HG03060 (cell line): ENCODE measurements around the gene ZNF710.

Experiments used
- ATAC-seq: cut with Tn5 transposase; IDR thresholded peaks from one replicate; pipeline ENCODE4 v1.9.1; 2021; ENCODE audit warnings: low read depth, moderate number of reproducible peaks; ENCODE audit not compliant: unreplicated experiment

Gene ZNF710

DNA sequence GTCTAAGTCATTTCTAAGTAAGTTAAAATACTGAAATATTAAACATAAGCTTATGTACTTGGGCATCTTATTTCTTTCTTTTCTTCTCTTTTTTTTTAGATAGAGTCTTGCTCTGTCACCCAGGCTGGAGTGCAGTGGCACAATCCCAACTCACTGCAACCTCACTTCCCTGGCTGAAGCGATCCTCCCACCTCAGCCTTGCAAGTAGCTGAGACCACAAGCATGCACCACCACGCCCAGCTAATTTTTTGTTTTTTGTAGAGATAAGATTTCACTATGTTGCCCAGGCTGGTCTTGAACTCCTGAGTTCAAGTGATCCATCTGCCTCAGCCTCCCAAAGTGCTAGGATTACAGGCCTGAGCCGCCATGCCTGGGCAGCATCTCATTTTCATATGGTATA, 16.0 kb upstream of the ZNF710 start:
- no peak for ATAC-seq

DNA sequence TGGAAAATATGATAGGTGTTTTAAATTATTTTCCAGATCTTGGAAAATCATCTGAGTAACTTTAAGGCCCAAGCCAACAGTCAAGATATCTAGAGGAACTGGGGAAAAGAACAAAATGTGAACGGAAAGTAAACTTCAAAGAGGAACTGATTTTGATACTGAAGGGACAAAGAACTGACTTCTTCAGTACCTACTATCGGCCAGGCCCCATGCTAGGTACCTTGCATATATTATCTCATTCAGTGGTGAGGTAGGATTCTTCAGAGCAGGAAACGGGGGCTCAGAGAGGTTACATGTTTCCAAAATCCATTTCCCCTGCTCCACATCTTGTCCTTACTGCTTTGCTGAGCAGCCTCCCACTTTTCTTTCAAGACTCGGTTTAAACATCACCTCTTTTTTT, 9.8 kb upstream of the ZNF710 start:
- no peak for ATAC-seq

DNA sequence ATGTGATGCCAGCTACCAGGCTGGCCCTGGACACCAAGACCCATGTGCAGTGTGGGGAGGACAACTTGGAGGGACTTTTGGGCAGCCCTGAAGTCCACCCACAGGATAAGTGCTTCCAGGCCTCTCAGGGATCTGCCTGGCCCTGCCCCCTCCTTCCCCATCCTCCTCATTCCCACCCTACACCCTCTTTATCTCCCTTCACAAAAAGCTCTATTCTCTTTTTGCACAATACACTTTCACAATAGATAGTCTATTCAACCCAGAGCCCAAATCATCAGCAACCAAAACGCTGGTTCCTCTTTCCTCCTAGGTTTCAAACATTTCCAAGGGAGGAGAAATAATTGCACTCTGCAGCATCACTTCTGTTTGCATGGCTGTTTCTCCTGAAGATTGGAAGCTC, 7.8 kb upstream of the ZNF710 start:
- no peak for ATAC-seq

DNA sequence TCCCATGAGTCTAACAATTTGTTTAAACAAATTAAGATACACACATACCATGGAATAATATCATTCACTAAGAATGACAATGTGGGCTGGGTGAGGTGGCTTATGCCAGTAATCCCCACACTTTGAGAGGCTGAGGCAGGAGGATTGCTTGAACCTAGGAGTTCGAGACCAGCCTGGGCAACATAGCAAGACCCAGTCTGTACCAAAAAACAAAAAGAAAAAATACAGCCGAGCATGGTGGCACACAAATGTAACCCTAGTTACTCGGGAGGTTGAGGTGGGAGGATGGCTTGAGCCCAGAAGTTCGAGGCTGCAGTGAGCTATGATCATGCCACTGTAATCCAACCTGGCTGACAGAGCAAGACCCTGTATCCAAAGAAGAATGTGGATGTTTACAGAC, 4.0 kb upstream of the ZNF710 start:
- no peak for ATAC-seq

DNA sequence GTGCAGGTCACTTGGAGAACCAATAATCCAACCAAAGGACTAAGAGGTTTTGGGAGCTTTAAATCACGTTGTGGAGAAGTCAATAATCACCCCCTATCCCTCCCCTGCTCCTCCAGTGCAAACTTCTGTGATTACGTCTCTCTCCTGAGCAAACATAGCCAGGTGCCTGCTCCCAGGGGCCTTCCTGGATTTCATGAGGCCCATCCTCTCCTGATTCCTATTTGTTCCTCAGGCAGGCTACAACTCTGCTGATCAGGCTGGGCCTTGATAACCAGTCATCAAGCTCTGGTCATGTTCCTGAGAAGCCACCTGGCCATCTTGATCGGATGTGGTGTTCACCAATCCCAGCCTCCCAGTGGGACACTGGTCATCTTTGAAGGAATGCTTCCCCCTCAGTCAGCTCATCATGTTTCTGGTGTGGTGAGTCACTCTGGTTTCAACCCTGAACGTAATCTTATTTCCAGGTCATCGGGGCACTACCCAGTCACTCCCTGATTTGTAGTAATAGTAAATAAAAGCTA, 2.9 kb upstream of the ZNF710 start:
- ATAC-seq, result no peak

DNA sequence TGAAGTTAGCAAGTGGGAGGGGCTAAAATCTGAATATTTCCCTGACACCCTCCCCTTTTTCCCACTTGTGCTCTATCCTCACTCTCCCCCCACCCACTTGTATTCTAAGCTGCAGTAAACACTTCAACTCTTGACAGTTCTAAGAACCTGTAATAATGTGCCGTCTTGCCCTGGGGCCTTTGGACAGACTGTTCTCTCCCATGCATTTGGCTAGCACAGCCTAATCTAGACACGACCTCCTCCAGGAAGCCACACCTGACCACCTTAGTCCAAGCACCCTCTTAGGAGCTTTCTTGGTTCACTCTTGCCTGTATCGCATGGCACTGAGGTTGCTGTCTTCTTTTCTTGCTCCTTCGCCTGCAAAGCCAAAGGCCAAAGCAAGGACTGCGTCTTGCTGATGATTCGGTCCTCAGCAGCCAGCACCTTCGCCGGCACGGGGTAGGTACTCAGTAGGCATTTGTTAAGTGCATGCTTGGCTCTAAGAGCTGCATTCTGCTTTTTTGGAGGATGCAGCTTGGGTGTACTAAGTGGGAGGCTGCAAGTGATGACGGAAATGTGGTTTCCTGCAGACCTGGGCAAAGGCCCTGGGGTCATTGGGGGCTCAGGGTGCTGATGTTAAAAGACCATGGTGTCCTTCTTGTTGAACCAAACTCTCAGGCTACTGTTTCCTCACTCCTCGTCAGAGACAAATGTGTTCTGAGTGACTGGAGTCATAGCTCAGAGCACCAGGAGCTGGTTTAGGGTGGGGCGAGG, 2.0 kb upstream of the ZNF710 start:
- ATAC-seq, result no peak

DNA sequence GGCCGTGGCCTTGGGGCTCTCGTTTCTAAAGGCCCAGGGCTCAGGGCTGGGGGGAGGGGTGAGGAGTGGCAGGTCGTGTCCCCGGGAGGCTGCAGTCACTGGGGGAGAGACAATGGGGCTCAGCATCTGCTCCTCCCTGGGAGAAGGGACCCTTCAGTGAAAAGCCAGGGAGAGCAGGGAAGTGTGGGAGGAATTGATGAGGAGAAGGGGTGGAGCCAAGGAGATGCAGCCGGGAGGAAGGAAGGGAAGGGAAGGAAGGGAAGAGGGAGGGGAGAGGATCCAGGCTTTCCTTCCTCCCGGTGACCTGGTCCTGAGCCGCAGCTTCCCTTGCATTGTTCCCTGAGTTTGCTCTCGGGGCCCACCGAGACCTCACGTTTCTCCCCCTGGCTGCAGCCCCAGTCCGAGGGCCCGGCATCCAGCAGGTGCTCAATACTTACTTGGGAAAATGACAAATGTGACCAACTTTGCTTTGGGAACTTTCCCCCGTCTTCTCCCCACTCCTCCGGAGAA, 1.4 kb upstream of the ZNF710 start:
- ATAC-seq, result no peak

DNA sequence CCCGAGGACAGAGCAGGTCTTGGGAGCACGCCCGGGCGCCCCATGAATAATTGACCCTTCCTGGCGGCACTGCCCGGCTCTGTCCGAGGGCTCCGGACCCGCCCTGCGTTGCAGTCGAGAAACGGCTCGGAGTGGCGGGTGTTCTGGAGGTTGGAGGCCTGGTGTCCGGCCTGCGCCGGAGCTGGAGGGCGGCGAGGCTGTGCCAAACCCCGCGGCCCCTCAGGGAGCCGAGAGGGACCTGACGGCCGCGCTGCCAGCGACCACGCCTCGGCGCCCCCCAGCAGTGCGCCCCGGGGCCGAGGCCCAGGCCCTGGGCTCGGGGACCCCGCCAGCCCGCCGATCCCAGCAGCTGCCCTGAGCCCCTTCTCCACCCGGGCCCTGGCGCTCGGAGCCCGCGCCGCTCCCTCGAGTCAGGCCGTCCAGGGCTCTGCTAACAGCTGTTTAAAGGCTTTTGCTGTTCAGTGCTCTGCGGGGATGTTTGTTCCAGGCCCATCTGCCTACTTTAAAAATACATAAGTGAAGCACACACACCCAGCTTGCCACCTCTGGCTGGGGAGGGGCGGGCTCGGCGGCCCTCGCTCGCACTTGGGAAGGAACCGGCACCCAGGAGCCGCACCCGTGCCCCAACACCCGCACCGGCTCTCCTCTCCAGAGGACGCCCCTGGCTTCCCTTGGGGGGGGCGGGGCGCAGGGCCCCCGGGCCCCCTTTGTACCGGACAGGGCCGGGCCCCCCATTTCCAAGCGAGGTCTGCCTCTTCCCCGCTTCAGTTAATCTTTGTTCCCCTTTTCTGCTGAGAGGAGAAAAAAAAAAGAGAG, 730 bp upstream of the ZNF710 start:
- ATAC-seq, result no peak

DNA sequence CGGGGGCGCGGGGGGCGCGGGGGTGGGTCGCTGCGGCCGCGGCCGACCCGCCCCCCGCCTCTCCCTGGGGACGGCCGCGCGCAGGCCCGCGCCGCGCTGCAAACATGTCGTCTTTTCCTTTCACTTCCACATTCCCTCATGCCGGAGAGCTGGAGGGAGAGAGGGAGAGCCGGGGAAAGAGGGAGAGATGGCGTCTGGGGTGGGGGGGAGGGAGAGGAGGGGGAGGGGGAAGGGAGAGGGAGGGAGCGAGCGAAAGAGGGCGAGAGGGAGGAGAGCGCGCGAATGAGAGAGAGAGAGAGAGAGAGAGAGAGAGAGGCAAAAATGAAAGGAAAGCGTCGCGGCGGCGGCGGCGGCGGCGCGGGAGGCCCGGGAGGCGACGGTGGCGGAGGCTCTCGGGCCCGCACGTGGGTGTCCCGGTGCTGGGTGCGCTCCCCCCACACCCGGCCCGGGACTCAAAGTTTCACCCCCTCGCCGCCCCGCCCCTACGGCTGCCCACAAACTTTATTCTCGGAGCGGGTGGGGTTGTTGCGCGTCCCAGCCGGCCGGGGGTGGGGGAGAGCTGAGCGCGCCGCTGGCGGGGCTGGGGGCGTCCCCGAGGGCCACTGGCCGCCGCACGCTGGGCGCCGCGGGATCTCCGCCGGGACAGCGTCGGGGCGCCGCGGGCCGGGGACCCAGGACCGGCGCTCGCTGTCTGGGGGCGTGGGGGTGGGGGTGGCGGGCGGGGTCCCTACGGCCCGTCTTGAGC, 731 bp downstream of the ZNF710 start:
- no peak for ATAC-seq

DNA sequence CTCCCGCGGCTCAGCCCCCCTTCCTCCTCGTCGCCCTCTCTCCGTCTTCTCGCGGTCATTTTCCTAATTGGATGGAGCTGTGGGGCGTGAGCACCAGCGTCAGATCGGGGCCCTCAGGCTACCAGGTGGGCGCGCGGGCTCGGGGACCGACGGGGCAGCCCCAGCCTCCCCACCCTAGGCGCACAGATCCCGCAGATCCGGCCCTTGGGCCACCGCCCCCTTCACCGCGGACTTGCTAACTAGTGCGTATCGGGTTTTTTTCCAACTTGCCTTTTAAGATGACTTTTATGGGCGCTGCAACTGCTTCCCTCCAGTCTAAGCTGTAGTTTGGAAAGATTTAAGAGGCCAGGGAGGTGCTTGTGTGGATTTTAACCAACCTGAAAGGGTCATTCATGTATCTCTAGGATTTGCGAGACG, 1.3 kb downstream of the ZNF710 start:
- ATAC-seq, result no peak

DNA sequence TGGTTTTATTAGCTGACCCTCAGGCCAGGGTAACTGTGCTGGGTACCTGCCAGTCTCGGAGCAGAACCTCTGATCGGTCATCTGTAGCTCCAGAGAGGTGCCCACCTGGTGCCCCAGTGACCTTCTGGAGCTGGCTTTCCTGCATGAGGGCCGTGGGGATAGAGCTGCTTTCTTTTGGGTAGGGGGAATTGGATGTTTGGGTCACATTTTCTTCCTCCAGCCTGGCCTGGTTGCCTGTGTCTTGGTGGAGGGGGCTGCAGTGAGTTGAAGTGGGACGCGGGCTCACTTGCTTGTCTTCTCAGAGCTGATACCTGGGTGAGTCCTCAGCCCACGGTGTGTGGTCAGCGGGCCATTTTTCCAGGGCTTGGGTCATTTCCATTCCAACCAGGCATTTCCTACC, 2.6 kb downstream of the ZNF710 start:
- no peak for ATAC-seq

DNA sequence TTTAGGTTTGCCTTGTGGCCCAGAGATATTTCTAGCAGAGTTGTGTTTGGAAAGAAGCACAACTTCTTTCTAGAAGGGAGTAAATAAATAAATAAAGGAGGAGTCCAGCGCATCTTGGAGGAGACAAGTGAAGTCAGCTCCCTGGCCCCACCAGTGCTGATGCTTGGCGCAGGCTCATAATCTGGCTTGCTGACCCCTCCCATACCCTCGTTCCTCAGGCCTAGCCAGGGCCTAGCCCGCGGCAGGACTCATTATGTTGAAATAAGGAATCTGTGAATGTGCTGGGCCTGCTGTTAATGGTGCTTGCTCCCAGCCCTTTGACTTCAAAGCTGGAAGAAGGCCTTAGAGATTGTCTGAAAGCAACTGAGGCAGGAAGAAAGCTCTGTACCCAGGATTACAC, 3.1 kb downstream of the ZNF710 start:
- no peak for ATAC-seq

DNA sequence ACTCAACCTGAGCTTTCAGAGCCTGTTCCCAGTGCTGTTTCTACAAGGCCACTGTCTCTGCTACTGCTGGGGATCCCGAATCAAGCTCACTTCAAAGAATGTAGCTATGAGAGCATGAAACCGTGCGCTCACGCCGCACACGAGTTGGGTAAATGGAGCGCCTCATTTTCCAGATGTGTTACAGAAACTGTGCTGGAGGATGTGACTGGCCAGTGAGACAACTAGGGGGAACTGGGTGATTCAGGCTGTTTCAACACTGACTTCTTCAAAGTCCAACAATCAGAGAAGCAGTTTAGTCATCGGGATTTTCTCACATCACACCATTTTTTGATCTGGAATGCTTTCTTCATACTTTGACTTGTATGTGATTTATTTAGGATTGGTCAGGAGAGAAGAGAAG, 3.5 kb downstream of the ZNF710 start:
- no peak for ATAC-seq

DNA sequence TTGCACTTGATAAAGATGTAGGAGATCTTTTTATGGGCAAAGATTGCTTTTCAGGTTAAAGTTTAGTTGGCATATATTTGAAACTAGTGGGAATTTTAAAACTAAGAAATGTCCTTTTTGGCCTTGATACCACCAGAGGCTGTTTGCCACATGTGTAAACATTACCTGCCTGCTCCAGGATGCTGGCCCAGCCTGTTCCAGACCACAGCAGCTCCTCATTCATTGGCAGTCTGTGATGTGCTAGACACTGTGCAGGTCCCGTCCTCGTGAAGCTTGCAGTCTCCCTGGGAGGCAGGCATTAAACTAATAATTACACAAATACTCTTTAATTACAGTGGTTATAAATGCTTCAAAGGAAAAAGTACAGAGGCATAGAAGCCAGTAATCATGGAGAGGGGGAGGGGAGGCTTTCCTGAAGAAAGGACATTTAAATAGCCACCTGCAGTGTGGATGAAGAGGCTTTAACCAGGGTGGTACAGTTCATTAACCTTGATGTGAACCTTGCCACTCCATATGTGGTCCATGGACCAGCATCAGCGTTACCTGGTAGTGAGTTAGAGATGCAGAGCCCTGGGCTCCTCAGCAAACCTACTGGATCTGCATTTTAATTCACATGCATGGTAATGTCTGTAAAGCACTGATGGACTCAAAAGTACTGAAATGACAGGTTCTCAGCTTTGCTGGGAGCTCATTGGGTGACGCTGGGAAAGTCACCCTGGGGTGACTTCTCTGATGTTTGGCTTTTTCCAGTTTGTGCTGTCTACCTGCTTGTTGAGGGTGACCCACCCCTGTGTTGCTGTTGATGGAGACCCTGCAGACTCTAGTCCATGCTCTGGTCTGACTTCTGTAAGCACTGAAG, 5.3 kb downstream of the ZNF710 start:
- ATAC-seq, result no peak

DNA sequence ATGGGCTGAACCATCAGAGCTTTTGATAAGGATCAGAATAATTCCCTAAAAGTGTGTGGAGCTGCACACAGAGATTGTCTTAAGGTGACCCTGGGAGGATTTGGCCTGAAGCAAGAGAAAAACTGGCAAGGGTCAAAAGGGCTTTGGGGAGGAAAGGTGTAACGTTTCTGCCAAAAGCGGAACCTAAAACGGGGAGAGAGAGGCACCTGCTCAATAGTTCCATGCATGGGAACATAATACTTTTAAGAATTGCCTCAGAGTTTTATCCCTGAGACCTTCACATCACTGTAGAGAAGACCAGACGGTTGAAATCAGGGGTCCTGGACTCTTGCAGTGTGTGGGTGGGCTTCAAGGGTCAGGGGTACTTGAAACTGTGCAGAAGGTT, 5.9 kb downstream of the ZNF710 start:
- ATAC-seq, result no peak

DNA sequence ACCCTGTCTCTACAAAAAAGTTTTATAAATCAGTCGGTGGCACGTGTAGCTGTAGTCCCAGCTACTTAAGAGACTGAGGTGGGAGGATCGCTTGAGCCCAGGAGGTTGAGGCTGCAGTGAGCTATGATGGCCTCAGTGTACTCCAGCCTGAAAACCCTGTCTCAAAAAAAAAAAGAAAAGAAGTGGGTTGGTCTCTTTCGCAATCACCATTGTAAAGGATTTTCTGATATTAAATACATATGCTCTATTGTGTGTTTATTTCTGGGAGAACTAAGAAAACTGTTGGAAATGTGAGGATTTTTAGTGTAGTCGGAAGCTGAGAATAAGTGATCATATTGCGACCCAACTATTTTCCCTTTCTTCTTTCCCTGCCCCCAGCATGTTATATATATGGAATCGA, 7.5 kb downstream of the ZNF710 start:
- ATAC-seq, result no peak

DNA sequence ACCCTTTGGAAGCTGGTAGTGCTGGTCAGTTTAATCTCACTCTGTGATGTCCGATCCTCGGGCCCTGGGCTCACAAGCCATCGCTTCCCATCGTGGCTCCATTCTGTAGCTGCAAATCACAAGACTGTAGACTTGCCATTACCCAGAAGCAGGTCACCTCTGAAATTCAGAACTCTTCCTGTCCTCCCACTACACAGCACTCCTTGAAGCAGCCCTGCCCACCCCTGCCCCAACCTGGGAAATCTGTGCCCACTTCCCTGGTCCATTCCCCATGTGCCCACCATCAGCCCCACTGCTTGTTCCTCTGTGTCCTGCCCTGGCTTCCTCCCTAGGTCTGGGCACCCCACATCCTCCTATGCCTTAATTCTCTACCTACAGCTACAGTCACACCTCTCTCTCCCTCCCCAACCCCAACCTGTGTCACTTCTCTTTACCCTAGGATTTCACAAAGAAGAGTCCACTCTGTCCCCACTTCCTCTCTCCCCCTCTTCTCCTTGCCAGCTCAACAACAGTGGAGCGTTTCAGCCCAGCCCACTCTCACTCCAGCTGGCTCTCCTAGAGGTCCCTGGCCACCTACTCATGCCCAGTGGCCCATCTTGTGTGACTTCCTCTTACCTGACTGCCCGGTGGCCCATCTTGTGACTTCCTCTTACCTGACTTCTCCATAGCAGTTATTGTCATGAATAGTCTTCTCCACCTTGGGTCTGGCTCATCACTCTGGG, 8.3 kb downstream of the ZNF710 start:
- no peak for ATAC-seq

DNA sequence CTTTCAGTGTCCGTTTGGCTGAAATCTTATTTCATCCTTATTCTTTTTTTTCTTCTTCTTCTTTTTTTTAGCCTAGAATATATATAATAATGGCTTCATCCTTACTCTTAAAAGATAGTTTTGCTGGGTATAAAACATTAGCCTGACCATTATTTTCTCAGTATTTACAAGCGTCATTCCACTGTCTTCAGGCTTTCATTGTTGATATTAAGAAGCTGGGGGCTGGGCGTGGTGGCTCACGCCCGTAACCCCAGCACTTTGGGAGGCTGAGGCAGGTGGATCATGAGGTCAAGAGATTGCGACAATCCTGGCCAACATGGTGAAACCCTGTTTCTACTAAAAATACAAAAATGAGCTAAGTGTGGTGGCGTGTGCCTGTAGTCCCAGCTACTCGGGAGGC, 10.6 kb downstream of the ZNF710 start:
- ATAC-seq, result no peak

DNA sequence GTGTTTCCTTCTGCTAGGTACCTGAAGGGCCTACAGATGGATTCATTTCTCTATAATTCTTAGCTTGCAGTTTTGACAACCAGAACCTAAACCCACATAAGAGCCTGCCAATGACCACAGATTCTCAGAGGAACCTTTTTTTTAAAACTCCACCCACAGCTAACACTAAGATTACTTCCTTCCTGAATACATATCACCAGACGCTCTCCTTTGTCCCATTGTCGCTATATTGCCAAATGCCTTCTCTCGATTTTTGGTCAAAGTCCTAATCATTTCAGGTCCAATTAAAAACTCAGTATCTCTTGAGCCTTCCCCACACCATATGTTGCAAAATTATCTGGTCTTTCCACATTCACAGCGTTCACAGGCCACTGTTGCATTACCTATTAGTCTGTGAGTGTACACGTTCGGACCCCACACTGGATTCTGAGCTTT, 12.4 kb downstream of the ZNF710 start:
- no peak for ATAC-seq
